ENCODE data around the gene SPRY4. TPM values are rescaled to one million over a fixed set of nuclear protein-coding genes. Genes with fewer than 3 reads are reported as not detected.

The SPRY4 gene
- total RNA-seq, 1 experiment from 2014 or later, result 35.6 TPM

DNA sequence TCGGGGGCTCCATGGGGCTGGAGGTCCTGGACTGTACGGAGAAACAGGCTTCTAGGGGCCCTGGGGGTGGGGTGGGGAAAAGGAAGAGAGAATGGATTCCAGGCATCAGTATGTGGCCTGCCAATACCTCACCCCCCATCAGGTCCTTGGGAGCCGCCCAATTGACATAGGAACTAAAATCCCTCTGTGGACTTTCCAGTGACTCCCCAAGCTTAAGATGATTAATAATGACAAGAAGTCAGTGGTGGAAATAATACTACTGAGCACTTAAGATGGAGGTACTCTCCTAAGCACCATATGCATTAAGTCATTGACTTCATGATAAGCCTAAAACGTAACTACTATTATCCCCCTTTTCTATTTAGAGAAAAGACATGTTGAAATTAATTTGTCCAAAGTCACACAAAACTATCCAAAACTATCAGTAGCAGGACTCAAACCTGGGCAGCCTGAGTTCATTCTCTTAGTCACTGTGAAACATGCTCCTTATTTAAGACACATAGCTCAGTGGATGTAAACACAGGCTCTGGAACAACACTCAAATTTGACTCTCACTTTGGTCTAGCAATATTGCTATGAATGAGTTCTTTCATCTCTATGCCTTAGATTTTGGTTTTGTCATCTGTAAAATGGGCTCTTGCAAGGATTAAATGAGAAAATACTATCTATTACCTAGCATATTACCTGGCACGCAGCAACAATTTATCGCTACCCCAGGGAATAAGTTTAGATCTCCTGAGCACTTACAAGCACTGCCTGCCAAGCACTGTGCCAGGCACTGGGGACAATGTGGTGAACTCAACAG lies 9.5 kb downstream of the SPRY4 start:
- CTCF ChIA-PET, result no interaction called here
- H3K36me3 ChIP-seq (ENCODE audit: control insufficient read depth, insufficient read depth, low read length), result peaks cover 8% of the 10 kb centered on the region; the same call in 1 of the 2 replicates
- H3K4me1 ChIP-seq (ENCODE audit: control insufficient read depth, insufficient read depth, low read length), result peaks cover 57% of the 10 kb centered on the region
- DNase-seq (ENCODE audit: low read depth, low spot score) (no peak), ATAC-seq (no peak)
- no peaks in the 10 kb centered on the region for H3K9me3 ChIP-seq (ENCODE audit: control insufficient read depth, insufficient read depth, low read depth, low read length)
- POLR2A ChIA-PET, result interaction anchor here (0.6 kb wide), 1 partner anchor 12 kb away, joined by 8 read pairs; no protein-coding TSS in a partner anchor
- no peaks in the 10 kb centered on the region for H3K27me3 ChIP-seq (ENCODE audit: control insufficient read depth, insufficient read depth, low read length)
- in situ Hi-C loops (cut with HindIII; ENCODE audit: low pct_unique_long_range_greater_than_20kb, low sequenced_read_pairs) (no loop called here), intact Hi-C loops (cut with micrococcal nuclease; ENCODE audit: unreplicated experiment) (no loop called here)
- no peak overlapping the region for H3K27ac ChIP-seq (ENCODE audit: low read length)
- TF ChIP-seq, protein P1, sequence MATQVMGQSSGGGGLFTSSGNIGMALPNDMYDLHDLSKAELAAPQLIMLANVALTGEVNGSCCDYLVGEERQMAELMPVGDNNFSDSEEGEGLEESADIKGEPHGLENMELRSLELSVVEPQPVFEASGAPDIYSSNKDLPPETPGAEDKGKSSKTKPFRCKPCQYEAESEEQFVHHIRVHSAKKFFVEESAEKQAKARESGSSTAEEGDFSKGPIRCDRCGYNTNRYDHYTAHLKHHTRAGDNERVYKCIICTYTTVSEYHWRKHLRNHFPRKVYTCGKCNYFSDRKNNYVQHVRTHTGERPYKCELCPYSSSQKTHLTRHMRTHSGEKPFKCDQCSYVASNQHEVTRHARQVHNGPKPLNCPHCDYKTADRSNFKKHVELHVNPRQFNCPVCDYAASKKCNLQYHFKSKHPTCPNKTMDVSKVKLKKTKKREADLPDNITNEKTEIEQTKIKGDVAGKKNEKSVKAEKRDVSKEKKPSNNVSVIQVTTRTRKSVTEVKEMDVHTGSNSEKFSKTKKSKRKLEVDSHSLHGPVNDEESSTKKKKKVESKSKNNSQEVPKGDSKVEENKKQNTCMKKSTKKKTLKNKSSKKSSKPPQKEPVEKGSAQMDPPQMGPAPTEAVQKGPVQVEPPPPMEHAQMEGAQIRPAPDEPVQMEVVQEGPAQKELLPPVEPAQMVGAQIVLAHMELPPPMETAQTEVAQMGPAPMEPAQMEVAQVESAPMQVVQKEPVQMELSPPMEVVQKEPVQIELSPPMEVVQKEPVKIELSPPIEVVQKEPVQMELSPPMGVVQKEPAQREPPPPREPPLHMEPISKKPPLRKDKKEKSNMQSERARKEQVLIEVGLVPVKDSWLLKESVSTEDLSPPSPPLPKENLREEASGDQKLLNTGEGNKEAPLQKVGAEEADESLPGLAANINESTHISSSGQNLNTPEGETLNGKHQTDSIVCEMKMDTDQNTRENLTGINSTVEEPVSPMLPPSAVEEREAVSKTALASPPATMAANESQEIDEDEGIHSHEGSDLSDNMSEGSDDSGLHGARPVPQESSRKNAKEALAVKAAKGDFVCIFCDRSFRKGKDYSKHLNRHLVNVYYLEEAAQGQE (IDR thresholded peaks at IDR 0.05; ENCODE audit: insufficient read depth in 1 of 2, low read depth in 2 of 2, low read length in 1 of 2), result no peak
- TF ChIP-seq SIN3A (IDR thresholded peaks at IDR 0.05; ENCODE audit: borderline replicate concordance, insufficient read depth, low read depth, low read length) (no peak), POLR2AphosphoS5 (IDR thresholded peaks at IDR 0.05; ENCODE audit: low read depth, low read length) (no peak), TCF7L2 (IDR thresholded peaks at IDR 0.05; ENCODE audit: low read depth, low read length) (no peak)
- TF ChIP-seq, protein P2, sequence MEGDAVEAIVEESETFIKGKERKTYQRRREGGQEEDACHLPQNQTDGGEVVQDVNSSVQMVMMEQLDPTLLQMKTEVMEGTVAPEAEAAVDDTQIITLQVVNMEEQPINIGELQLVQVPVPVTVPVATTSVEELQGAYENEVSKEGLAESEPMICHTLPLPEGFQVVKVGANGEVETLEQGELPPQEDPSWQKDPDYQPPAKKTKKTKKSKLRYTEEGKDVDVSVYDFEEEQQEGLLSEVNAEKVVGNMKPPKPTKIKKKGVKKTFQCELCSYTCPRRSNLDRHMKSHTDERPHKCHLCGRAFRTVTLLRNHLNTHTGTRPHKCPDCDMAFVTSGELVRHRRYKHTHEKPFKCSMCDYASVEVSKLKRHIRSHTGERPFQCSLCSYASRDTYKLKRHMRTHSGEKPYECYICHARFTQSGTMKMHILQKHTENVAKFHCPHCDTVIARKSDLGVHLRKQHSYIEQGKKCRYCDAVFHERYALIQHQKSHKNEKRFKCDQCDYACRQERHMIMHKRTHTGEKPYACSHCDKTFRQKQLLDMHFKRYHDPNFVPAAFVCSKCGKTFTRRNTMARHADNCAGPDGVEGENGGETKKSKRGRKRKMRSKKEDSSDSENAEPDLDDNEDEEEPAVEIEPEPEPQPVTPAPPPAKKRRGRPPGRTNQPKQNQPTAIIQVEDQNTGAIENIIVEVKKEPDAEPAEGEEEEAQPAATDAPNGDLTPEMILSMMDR (IDR thresholded peaks at IDR 0.05), result no peak
- no TSS peak for BruUV-seq (replicated peaks)
- H3K4me3 ChIP-seq (ENCODE audit: low read depth in 2 of 2, low read length in 2 of 2), result no peak overlapping the region

DNA sequence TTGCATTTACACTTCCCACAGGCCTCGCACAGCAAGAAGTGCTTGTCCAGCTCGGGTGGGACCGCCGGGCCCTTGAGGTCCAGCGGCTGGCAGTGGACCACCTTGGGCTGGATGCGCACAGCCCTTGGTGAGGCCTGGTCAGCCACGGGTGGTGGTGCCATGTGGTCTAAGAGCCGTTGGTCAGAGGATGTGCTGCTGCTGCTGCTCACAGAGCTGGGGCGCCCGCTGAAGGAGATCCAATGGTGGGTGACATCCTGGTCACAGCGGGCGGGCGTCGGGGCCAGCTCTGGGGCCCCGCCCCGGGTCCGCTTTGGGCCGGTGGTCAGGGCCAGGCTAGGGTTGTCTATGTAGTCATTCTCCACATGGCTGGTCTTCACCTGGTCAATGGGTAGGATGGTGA lies 10.2 kb downstream of the SPRY4 start:
- intact Hi-C loops (cut with micrococcal nuclease; ENCODE audit: unreplicated experiment) (no loop called here), in situ Hi-C loops (cut with HindIII; ENCODE audit: low pct_unique_long_range_greater_than_20kb, low sequenced_read_pairs) (no loop called here)
- Histone ChIP-seq H3K27ac (ENCODE audit: low read length) (no peak overlapping the region), H3K27me3 (ENCODE audit: control insufficient read depth, insufficient read depth, low read length) (no peaks in the 10 kb centered on the region), H3K4me3 (ENCODE audit: low read depth in 2 of 2, low read length in 2 of 2) (no peak overlapping the region), H3K4me1 (ENCODE audit: control insufficient read depth, insufficient read depth, low read length) (peaks cover 50% of the 10 kb centered on the region), H3K9me3 (ENCODE audit: control insufficient read depth, insufficient read depth, low read depth, low read length) (no peaks in the 10 kb centered on the region), H3K36me3 (ENCODE audit: control insufficient read depth, insufficient read depth, low read length) (peaks cover 8% of the 10 kb centered on the region; the same call in 1 of the 2 replicates)
- CTCF ChIA-PET, result no interaction called here
- no peak for ATAC-seq
- POLR2A ChIA-PET, result interaction anchor here (0.6 kb wide), 1 partner anchor 12 kb away, joined by 8 read pairs; no protein-coding TSS in a partner anchor
- no peak for DNase-seq (ENCODE audit: low read depth, low spot score)
- no TSS peak for BruUV-seq (replicated peaks)
- TF ChIP-seq, protein P2 (IDR thresholded peaks at IDR 0.05), result no peak
- TF ChIP-seq, protein P1 (IDR thresholded peaks at IDR 0.05; ENCODE audit: insufficient read depth in 1 of 2, low read depth in 2 of 2, low read length in 1 of 2), result no peak; a peak in 1 of 4 replicates
- TF ChIP-seq POLR2AphosphoS5 (IDR thresholded peaks at IDR 0.05; ENCODE audit: low read depth, low read length) (no peak), TCF7L2 (IDR thresholded peaks at IDR 0.05; ENCODE audit: low read depth, low read length) (no peak), SIN3A (IDR thresholded peaks at IDR 0.05; ENCODE audit: borderline replicate concordance, insufficient read depth, low read depth, low read length) (no peak)

Data from Panc1 (cell line).